ENCODE results near the gene ADGRE3.
"Not testable (repeated sequence)": the region's sequence is repeated elsewhere in the genome, so short reads cannot be mapped to it uniquely, and the experiment has no call there.

Gene ADGRE3

GRCh38 chr19:14606627-14607026, 68.0 kb downstream of the ADGRE3 start:
- H3K4me1 ChIP-seq (ENCODE audit: control insufficient read depth, insufficient read depth, low read length), result no peaks in the 10 kb centered on the region
- H3K9me3 ChIP-seq (ENCODE audit: control insufficient read depth in 2 of 2, low read length in 2 of 2), result no peaks in the 10 kb centered on the region

GRCh38 chr19:14603990-14604387, 70.7 kb downstream of the ADGRE3 start:
- no peak overlapping the region for H3K4me3 ChIP-seq (ENCODE audit: low read length in 2 of 2)
- no peak overlapping the region for H3K9ac ChIP-seq (ENCODE audit: low read length in 2 of 2)
- H3K27ac ChIP-seq (ENCODE audit: low read length), result no peak overlapping the region
- peaks cover 0 to 2% of the 10 kb centered on the region in 2 donors for H3K9me3 ChIP-seq (ENCODE audit: control insufficient read depth in 2 of 2, low read length in 2 of 2)
- H3K36me3 ChIP-seq (ENCODE audit: control insufficient read depth in 2 of 2, insufficient read depth in 2 of 2, low read length in 2 of 2), result no peaks in the 10 kb centered on the region
- H3K4me1 ChIP-seq (ENCODE audit: control insufficient read depth, insufficient read depth, low read length), result no peaks in the 10 kb centered on the region
- no peaks in the 10 kb centered on the region for H3K27me3 ChIP-seq (ENCODE audit: control insufficient read depth in 1 of 2, insufficient read depth in 2 of 2, low read length in 2 of 2)

More at GRCh38 chr19:14606627-14607026, 68.0 kb downstream of the ADGRE3 start:
- Histone ChIP-seq H3K27ac (ENCODE audit: low read length) (no peak overlapping the region), H3K27me3 (ENCODE audit: control insufficient read depth in 1 of 2, insufficient read depth in 2 of 2, low read length in 2 of 2) (no peaks in the 10 kb centered on the region), H3K4me3 (ENCODE audit: low read length in 2 of 2) (no peak overlapping the region), H3K9ac (ENCODE audit: low read length in 2 of 2) (no peak overlapping the region), H3K36me3 (ENCODE audit: control insufficient read depth in 2 of 2, insufficient read depth in 2 of 2, low read length in 2 of 2) (no peaks in the 10 kb centered on the region)

- H3K4me1 ChIP-seq (ENCODE audit: control insufficient read depth, insufficient read depth, low read length), result no peaks in the 10 kb centered on the region
- no peaks in the 10 kb centered on the region for H3K27me3 ChIP-seq (ENCODE audit: control insufficient read depth in 1 of 2, insufficient read depth in 2 of 2, low read length in 2 of 2)
- H3K9me3 ChIP-seq (ENCODE audit: control insufficient read depth in 2 of 2, low read length in 2 of 2), result peaks cover 0 to 2% of the 10 kb centered on the region in 2 donors
- no peaks in the 10 kb centered on the region for H3K36me3 ChIP-seq (ENCODE audit: control insufficient read depth in 2 of 2, insufficient read depth in 2 of 2, low read length in 2 of 2)
- H3K9ac ChIP-seq (ENCODE audit: low read length in 2 of 2), result no peak overlapping the region
- no peak overlapping the region for H3K27ac ChIP-seq (ENCODE audit: low read length)
- no peak overlapping the region for H3K4me3 ChIP-seq (ENCODE audit: low read length in 2 of 2)
These were observed 75.0 kb downstream of the ADGRE3 start for GRCh38 chr19:14599548-14600147.

- Histone ChIP-seq H3K27ac (ENCODE audit: low read length) (no peak overlapping the region), H3K36me3 (ENCODE audit: control insufficient read depth in 2 of 2, insufficient read depth in 2 of 2, low read length in 2 of 2) (no peaks in the 10 kb centered on the region), H3K9me3 (ENCODE audit: control insufficient read depth in 2 of 2, low read length in 2 of 2) (no peaks in the 10 kb centered on the region), H3K4me3 (ENCODE audit: low read length in 2 of 2) (no peak overlapping the region), H3K27me3 (ENCODE audit: control insufficient read depth in 1 of 2, insufficient read depth in 2 of 2, low read length in 2 of 2) (peaks cover 0 to 2% of the 10 kb centered on the region in 2 donors), H3K4me1 (ENCODE audit: control insufficient read depth, insufficient read depth, low read length) (no peaks in the 10 kb centered on the region), H3K9ac (ENCODE audit: low read length in 2 of 2) (no peak overlapping the region)
These were observed 79.1 kb downstream of the ADGRE3 start for GRCh38 chr19:14595558-14595957.

- not testable (repeated sequence) for H3K9ac ChIP-seq (ENCODE audit: low read length in 2 of 2); H3K4me1 ChIP-seq (ENCODE audit: control insufficient read depth, insufficient read depth, low read length); H3K27me3 ChIP-seq (ENCODE audit: control insufficient read depth in 1 of 2, insufficient read depth in 2 of 2, low read length in 2 of 2); H3K36me3 ChIP-seq (ENCODE audit: control insufficient read depth in 2 of 2, insufficient read depth in 2 of 2, low read length in 2 of 2); H3K27ac ChIP-seq (ENCODE audit: low read length); H3K4me3 ChIP-seq (ENCODE audit: low read length in 2 of 2); H3K9me3 ChIP-seq (ENCODE audit: control insufficient read depth in 2 of 2, low read length in 2 of 2)
These were observed 85.2 kb downstream of the ADGRE3 start for GRCh38 chr19:14589433-14589832.

GRCh38 chr19:14585187-14585586, 89.5 kb downstream of the ADGRE3 start:
- not testable (repeated sequence) for H3K4me1 ChIP-seq (ENCODE audit: control insufficient read depth, insufficient read depth, low read length); H3K36me3 ChIP-seq (ENCODE audit: control insufficient read depth in 2 of 2, insufficient read depth in 2 of 2, low read length in 2 of 2); H3K4me3 ChIP-seq (ENCODE audit: low read length in 2 of 2); H3K27me3 ChIP-seq (ENCODE audit: control insufficient read depth in 1 of 2, insufficient read depth in 2 of 2, low read length in 2 of 2); H3K9me3 ChIP-seq (ENCODE audit: control insufficient read depth in 2 of 2, low read length in 2 of 2); H3K27ac ChIP-seq (ENCODE audit: low read length); H3K9ac ChIP-seq (ENCODE audit: low read length in 2 of 2)

GRCh38 chr19:14584372-14584771, 90.3 kb downstream of the ADGRE3 start:
- H3K9me3 ChIP-seq (ENCODE audit: control insufficient read depth in 2 of 2, low read length in 2 of 2); H3K27ac ChIP-seq (ENCODE audit: low read length); H3K4me1 ChIP-seq (ENCODE audit: control insufficient read depth, insufficient read depth, low read length); H3K27me3 ChIP-seq (ENCODE audit: control insufficient read depth in 1 of 2, insufficient read depth in 2 of 2, low read length in 2 of 2); H3K4me3 ChIP-seq (ENCODE audit: low read length in 2 of 2); H3K9ac ChIP-seq (ENCODE audit: low read length in 2 of 2); H3K36me3 ChIP-seq (ENCODE audit: control insufficient read depth in 2 of 2, insufficient read depth in 2 of 2, low read length in 2 of 2): not testable (repeated sequence)

GRCh38 chr19:14582894-14583340, 91.7 kb downstream of the ADGRE3 start, which contains the start of gene CLEC17A:
TSS of gene CLEC17A (plus strand) at chr19:14583084. CDS start at chr19:14583161, 77 bp downstream.
- H3K9ac ChIP-seq (ENCODE audit: low read length in 2 of 2), result no peak within 1 kb of the TSS
- no peaks in the 10 kb centered on the region for H3K36me3 ChIP-seq (ENCODE audit: control insufficient read depth in 2 of 2, insufficient read depth in 2 of 2, low read length in 2 of 2)
- no peaks in the 10 kb centered on the region for H3K9me3 ChIP-seq (ENCODE audit: control insufficient read depth in 2 of 2, low read length in 2 of 2)
- H3K27ac ChIP-seq (ENCODE audit: low read length), result no peak within 1 kb of the TSS
- no peaks in the 10 kb centered on the region for H3K4me1 ChIP-seq (ENCODE audit: control insufficient read depth, insufficient read depth, low read length)
- no peaks in the 10 kb centered on the region for H3K27me3 ChIP-seq (ENCODE audit: control insufficient read depth in 1 of 2, insufficient read depth in 2 of 2, low read length in 2 of 2)
- H3K4me3 ChIP-seq (ENCODE audit: low read length in 2 of 2), result no peak within 1 kb of the TSS

- no peaks in the 10 kb centered on the region for H3K9me3 ChIP-seq (ENCODE audit: control insufficient read depth in 2 of 2, low read length in 2 of 2)
- no peaks in the 10 kb centered on the region for H3K36me3 ChIP-seq (ENCODE audit: control insufficient read depth in 2 of 2, insufficient read depth in 2 of 2, low read length in 2 of 2)
- H3K27me3 ChIP-seq (ENCODE audit: control insufficient read depth in 1 of 2, insufficient read depth in 2 of 2, low read length in 2 of 2), result no peaks in the 10 kb centered on the region
- H3K4me1 ChIP-seq (ENCODE audit: control insufficient read depth, insufficient read depth, low read length), result no peaks in the 10 kb centered on the region
- H3K27ac ChIP-seq (ENCODE audit: low read length), result no peak overlapping the region
- H3K9ac ChIP-seq (ENCODE audit: low read length in 2 of 2), result no peak overlapping the region
- H3K4me3 ChIP-seq (ENCODE audit: low read length in 2 of 2), result no peak overlapping the region
These were observed 93.9 kb downstream of the ADGRE3 start for GRCh38 chr19:14580623-14581237.

GRCh38 chr19:14577885-14578427, 96.7 kb downstream of the ADGRE3 start:
- Histone ChIP-seq H3K9ac (ENCODE audit: low read length in 2 of 2) (no peak overlapping the region), H3K9me3 (ENCODE audit: control insufficient read depth in 2 of 2, low read length in 2 of 2) (no peaks in the 10 kb centered on the region), H3K27ac (ENCODE audit: low read length) (no peak overlapping the region), H3K36me3 (ENCODE audit: control insufficient read depth in 2 of 2, insufficient read depth in 2 of 2, low read length in 2 of 2) (no peaks in the 10 kb centered on the region), H3K4me1 (ENCODE audit: control insufficient read depth, insufficient read depth, low read length) (no peaks in the 10 kb centered on the region), H3K27me3 (ENCODE audit: control insufficient read depth in 1 of 2, insufficient read depth in 2 of 2, low read length in 2 of 2) (no peaks in the 10 kb centered on the region), H3K4me3 (ENCODE audit: low read length in 2 of 2) (no peak overlapping the region)

GRCh38 chr19:14577264-14577663, 97.4 kb downstream of the ADGRE3 start:
- H3K36me3 ChIP-seq (ENCODE audit: control insufficient read depth in 2 of 2, insufficient read depth in 2 of 2, low read length in 2 of 2), result no peaks in the 10 kb centered on the region
- no peaks in the 10 kb centered on the region for H3K9me3 ChIP-seq (ENCODE audit: control insufficient read depth in 2 of 2, low read length in 2 of 2)
- no peaks in the 10 kb centered on the region for H3K4me1 ChIP-seq (ENCODE audit: control insufficient read depth, insufficient read depth, low read length)
- no peak overlapping the region for H3K27ac ChIP-seq (ENCODE audit: low read length)
- no peak overlapping the region for H3K4me3 ChIP-seq (ENCODE audit: low read length in 2 of 2)
- no peak overlapping the region for H3K9ac ChIP-seq (ENCODE audit: low read length in 2 of 2)
- H3K27me3 ChIP-seq (ENCODE audit: control insufficient read depth in 1 of 2, insufficient read depth in 2 of 2, low read length in 2 of 2), result no peaks in the 10 kb centered on the region
